NB4 (cell line): ENCODE measurements around the gene RASAL2.

Source experiments
- DNase-seq: peaks from one replicate; pipeline ENCODE4 v3.0.0; 2010; ENCODE audit warnings: low read depth
- H3K4me3 ChIP-seq: one replicate; pipeline ENCODE4 v1.5.1; 2011; ENCODE audit warnings: mild to moderate bottlenecking, low read depth, low read length, moderate library complexity
- CTCF ChIP-seq: IDR thresholded peaks from one replicate; pipeline ENCODE4 v1.5.1; 2012; ENCODE audit warnings: low read depth, low read length
- MAX ChIP-seq: IDR thresholded peaks from 2 replicates; pipeline ENCODE4 v1.6.1; 2011; ENCODE audit warnings: low read depth, low read length
- MYC ChIP-seq: IDR thresholded peaks from 2 replicates; pipeline ENCODE4 v1.6.1; 2011; ENCODE audit warnings: low read depth, low read length
- POLR2A ChIP-seq: IDR thresholded peaks from 2 replicates; pipeline ENCODE4 v1.6.1; 2011; ENCODE audit warnings: mild to moderate bottlenecking; ENCODE audit not compliant: insufficient read length; ENCODE audit errors: extremely low read depth

Gene RASAL2

GRCh38 chr1:178230881-178231409, 137.0 kb downstream of the RASAL2 start:
- no peak for DNase-seq
- no peak overlapping the region for H3K4me3 ChIP-seq
- TF ChIP-seq POLR2A (no peak), MAX (no peak), CTCF (no peak), MYC (no peak)

- no peak overlapping the region for H3K4me3 ChIP-seq
- no peak for DNase-seq
- TF ChIP-seq MAX = no peak
- TF ChIP-seq CTCF = no peak
- no peak for TF ChIP-seq POLR2A
- no peak for TF ChIP-seq MYC
These were observed 138.2 kb downstream of the RASAL2 start for GRCh38 chr1:178232108-178232507.

- TF ChIP-seq MAX (no peak), MYC (no peak), POLR2A (no peak), CTCF (no peak)
- DNase-seq = peak; percentile 37
- no peak overlapping the region for H3K4me3 ChIP-seq
These were observed 139.0 kb downstream of the RASAL2 start for GRCh38 chr1:178232949-178233348.

GRCh38 chr1:178237121-178237520, 143.2 kb downstream of the RASAL2 start:
- TF ChIP-seq CTCF (no peak), MYC (no peak), POLR2A (no peak), MAX (no peak)
- no peak overlapping the region for H3K4me3 ChIP-seq
- peak; percentile 22 for DNase-seq

- H3K4me3 ChIP-seq = no peak overlapping the region
- peak; percentile 42 for DNase-seq
- TF ChIP-seq MAX = no peak
These were observed 145.0 kb downstream of the RASAL2 start for GRCh38 chr1:178238722-178239510.

GRCh38 chr1:178241057-178241456, 147.2 kb downstream of the RASAL2 start:
- H3K4me3 ChIP-seq = no peak overlapping the region
- no peak for TF ChIP-seq MAX
- no peak for TF ChIP-seq POLR2A
- TF ChIP-seq CTCF = no peak
- TF ChIP-seq MYC = no peak
- DNase-seq = no peak
